Suprapubic skin (tissue), 4 donors: Measurements from ENCODE around the gene PPP6R2. TPM values are rescaled to one million over a fixed set of nuclear protein-coding genes. Genes with fewer than 3 reads are reported as not detected.

Source experiments
- DNase-seq, 2 donors: peaks; one replicate each; pipeline ENCODE4 v3.0.0-alpha.2; 2019; ENCODE audit warnings: low spot score in 2 of 2
- H3K27ac ChIP-seq: fragments of 200-600 bp; sonication (generic); one replicate; pipeline ENCODE4 v1.5.1; 2019
- H3K27me3 ChIP-seq: fragments of 200-600 bp; sonication (generic); one replicate; pipeline ENCODE4 v1.5.1; 2019
- H3K36me3 ChIP-seq: fragments of 200-600 bp; sonication (generic); one replicate; pipeline ENCODE4 v1.5.1; 2019
- H3K4me1 ChIP-seq: fragments of 200-600 bp; sonication (generic); one replicate; pipeline ENCODE4 v1.5.1; 2019
- H3K4me3 ChIP-seq: fragments of 200-600 bp; sonication (generic); one replicate; pipeline ENCODE4 v1.5.1; 2019; ENCODE audit warnings: mild to moderate bottlenecking
- H3K9me3 ChIP-seq: fragments of 200-600 bp; sonication (generic); one replicate; pipeline ENCODE4 v1.5.1; 2019
- CTCF ChIP-seq, 2 donors: fragments of 200-600 bp in 1 of 2; fragments of 450-650 bp in 1 of 2; sonication (generic) in 1 of 2; IDR thresholded peaks; one replicate each; pipeline ENCODE4 v1.5.1; 2016 to 2019; ENCODE audit warnings: antibody characterized with exemption in 2 of 2, mild to moderate bottlenecking in 1 of 2, moderate library complexity in 1 of 2
- EP300 ChIP-seq: sonication (generic); formaldehyde crosslinking; IDR thresholded peaks from one replicate; pipeline ENCODE4 v1.6.1; 2017; ENCODE audit warnings: antibody characterized with exemption
- POLR2A ChIP-seq, 2 donors: fragments of 450-650 bp; IDR thresholded peaks; one replicate each; pipeline ENCODE4 v1.6.1; 2017; ENCODE audit warnings: antibody characterized with exemption in 2 of 2, mild to moderate bottlenecking in 2 of 2, moderate library complexity in 2 of 2
- POLR2AphosphoS5 ChIP-seq, 3 donors: sonication (generic); formaldehyde crosslinking; IDR thresholded peaks; one replicate each; pipeline ENCODE4 v1.6.1; 2017; ENCODE audit warnings: antibody characterized with exemption in 3 of 3
- WGBS: methylation state at CpG from one replicate; pipeline ENCODE4 v1.1.5; 2018; 5-methylcytosine and 5-hydroxymethylcytosine counted together
- total RNA-seq, 4 donors: library from RNA; depleted of rRNA; stranded (reverse); fragments of >200 nt; gene quantifications; one replicate each; pipeline ENCODE4 v1.1.0, GENCODE V29; 2016

Gene PPP6R2
- total RNA-seq, 4 donors from 2014 or later: 46.7 to 70.3 (median 64.6) TPM

GRCh38 chr22:50314081-50314454 is 29.1 kb upstream of the PPP6R2 start:
- Histone ChIP-seq H3K36me3 (no peaks in the 10 kb centered on the region), H3K9me3 (no peaks in the 10 kb centered on the region), H3K4me1 (peaks cover 18% of the 10 kb centered on the region), H3K27me3 (no peaks in the 10 kb centered on the region), H3K4me3 (peak overlapping the region; percentile 17), H3K27ac (no peak overlapping the region)
- TF ChIP-seq EP300 (no peak), POLR2A (IDR thresholded peaks at IDR 0.05) (no peak), POLR2AphosphoS5 (IDR thresholded peaks at IDR 0.05) (no peak), CTCF (IDR thresholded peaks at IDR 0.05) (no peak)
- 78% methylated on average over 13 of the region's 14 CpGs for WGBS
- DNase-seq: no peak

GRCh38 chr22:50314455-50315288 is 28.5 kb upstream of the PPP6R2 start:
- Histone ChIP-seq H3K36me3 (no peaks in the 10 kb centered on the region), H3K27ac (no peak overlapping the region), H3K9me3 (no peaks in the 10 kb centered on the region), H3K4me1 (peaks cover 12% of the 10 kb centered on the region), H3K27me3 (no peaks in the 10 kb centered on the region), H3K4me3 (peak overlapping the region; percentile 17)
- WGBS: 37% methylated on average over 11 of the region's 33 CpGs
- peak in 1 of 2 donors; percentile 74 for DNase-seq
- no peak for TF ChIP-seq POLR2A (IDR thresholded peaks at IDR 0.05)
- TF ChIP-seq POLR2AphosphoS5 (IDR thresholded peaks at IDR 0.05): no peak

GRCh38 chr22:50315289-50316113 is 27.6 kb upstream of the PPP6R2 start:
- Histone ChIP-seq H3K4me1 (peaks cover 10% of the 10 kb centered on the region), H3K27me3 (no peaks in the 10 kb centered on the region), H3K36me3 (no peaks in the 10 kb centered on the region), H3K9me3 (no peaks in the 10 kb centered on the region), H3K27ac (no peak overlapping the region), H3K4me3 (no peak overlapping the region)
- DNase-seq: no peak
- WGBS: 95% methylated on average over 14 of the region's 18 CpGs
- TF ChIP-seq POLR2AphosphoS5 (IDR thresholded peaks at IDR 0.05) (no peak), POLR2A (IDR thresholded peaks at IDR 0.05) (no peak), EP300 (no peak)

- WGBS: 82% methylated on average over 5 of the region's 45 CpGs
- H3K4me1 ChIP-seq: peaks cover 10% of the 10 kb centered on the region
- DNase-seq: no peak
- no peak overlapping the region for H3K4me3 ChIP-seq
- TF ChIP-seq POLR2A (IDR thresholded peaks at IDR 0.05): no peak
- no peak for TF ChIP-seq CTCF (IDR thresholded peaks at IDR 0.05)
- no peak for TF ChIP-seq POLR2AphosphoS5 (IDR thresholded peaks at IDR 0.05)
- TF ChIP-seq EP300: no peak
- no peaks in the 10 kb centered on the region for H3K36me3 ChIP-seq
- no peak overlapping the region for H3K27ac ChIP-seq
- no peaks in the 10 kb centered on the region for H3K27me3 ChIP-seq
- no peaks in the 10 kb centered on the region for H3K9me3 ChIP-seq
These were observed 26.7 kb upstream of the PPP6R2 start for GRCh38 chr22:50316114-50317065.

- WGBS: 100% methylated on average over 1 of the region's 9 CpGs
- Histone ChIP-seq H3K9me3 (no peaks in the 10 kb centered on the region), H3K27ac (no peak overlapping the region), H3K36me3 (no peaks in the 10 kb centered on the region), H3K27me3 (no peaks in the 10 kb centered on the region), H3K4me1 (peaks cover 10% of the 10 kb centered on the region), H3K4me3 (no peak overlapping the region)
- no peak for DNase-seq
- TF ChIP-seq CTCF (IDR thresholded peaks at IDR 0.05) (no peak), POLR2A (IDR thresholded peaks at IDR 0.05) (no peak), POLR2AphosphoS5 (IDR thresholded peaks at IDR 0.05) (no peak), EP300 (no peak)
These were observed 25.9 kb upstream of the PPP6R2 start for GRCh38 chr22:50317178-50317577.
